HL-60 (cell line): ENCODE measurements around the gene ACD.

ENCODE experiments used
- CTCF ChIP-seq: IDR thresholded peaks from one replicate; pipeline ENCODE4 v1.5.1; 2011; ENCODE audit warnings: low read length, control low read depth, inconsistent platforms; ENCODE audit not compliant: insufficient read depth
- GABPA ChIP-seq: IDR thresholded peaks from 2 replicates; pipeline ENCODE4 v1.6.1; 2012; ENCODE audit warnings: low read depth
- POLR2AphosphoS5 ChIP-seq: IDR thresholded peaks from 2 replicates; pipeline ENCODE4 v1.6.1; 2012; ENCODE audit warnings: low read depth
- REST ChIP-seq: IDR thresholded peaks from 2 replicates; pipeline ENCODE4 v1.6.1; 2012; ENCODE audit warnings: low read depth; ENCODE audit not compliant: insufficient replicate concordance
- SPI1 ChIP-seq: IDR thresholded peaks from 2 replicates; pipeline ENCODE4 v1.6.1; 2012; ENCODE audit warnings: low read depth, mild to moderate bottlenecking, borderline replicate concordance

GRCh38 chr16:67679935-67680897 lies 20.2 kb upstream of the ACD start:
- TF ChIP-seq CTCF (no peak), POLR2AphosphoS5 (no peak), REST (no peak), GABPA (no peak), SPI1 (no peak)
